GM20431 (cell line): ENCODE results near the gene KNDC1.
"Not testable (repeated sequence)": the region's sequence is repeated elsewhere in the genome, so short reads cannot be mapped to it uniquely, and the experiment has no call there.

Source experiments
- in situ Hi-C: fragments of 300-500 bp; cut with MseI, MboI; formaldehyde crosslinking; loops from one replicate; pipeline ENCODE4 v1.15.0; 2020; ENCODE audit warnings: low sequenced_read_pairs; ENCODE audit not compliant: unreplicated experiment

The KNDC1 gene

GRCh38 chr10:133140417-133141143 lies 19.4 kb upstream of the KNDC1 start:
- in situ Hi-C loops: no loop called here

GRCh38 chr10:133141144-133141957 lies 18.7 kb upstream of the KNDC1 start:
- in situ Hi-C loops: no loop called here

GRCh38 chr10:133141958-133142340 lies 18.1 kb upstream of the KNDC1 start:
- in situ Hi-C loops: no loop called here

- in situ Hi-C loops: no loop called here
Observed at GRCh38 chr10:133142523-133143199, 17.4 kb upstream of the KNDC1 start.

- in situ Hi-C loops: no loop called here
Observed at GRCh38 chr10:133143200-133143533, 16.9 kb upstream of the KNDC1 start.

- in situ Hi-C loops: no loop called here
Observed at GRCh38 chr10:133143546-133143945, 16.5 kb upstream of the KNDC1 start.

- in situ Hi-C loops: no loop called here
Observed at GRCh38 chr10:133144771-133145170, 15.2 kb upstream of the KNDC1 start.

- in situ Hi-C loops: no loop called here
Observed at GRCh38 chr10:133150226-133150625, 9.8 kb upstream of the KNDC1 start.

- in situ Hi-C loops: no loop called here
Observed at GRCh38 chr10:133150656-133151055, 9.4 kb upstream of the KNDC1 start.

GRCh38 chr10:133151071-133151470 lies 8.9 kb upstream of the KNDC1 start:
- in situ Hi-C loops: not testable (repeated sequence)

- in situ Hi-C loops: no loop called here
Observed at GRCh38 chr10:133151543-133151972, 8.5 kb upstream of the KNDC1 start.

- in situ Hi-C loops: no loop called here
Observed at GRCh38 chr10:133154411-133154810, 5.6 kb upstream of the KNDC1 start.

- in situ Hi-C loops: no loop called here
Observed at GRCh38 chr10:133154996-133155778, 4.8 kb upstream of the KNDC1 start.

- in situ Hi-C loops: no loop called here
Observed at GRCh38 chr10:133156674-133157579, 3.1 kb upstream of the KNDC1 start.

- in situ Hi-C loops: no loop called here
Observed at GRCh38 chr10:133157662-133158436, 2.2 kb upstream of the KNDC1 start.

- in situ Hi-C loops: no loop called here
Observed at GRCh38 chr10:133158437-133158755, 1.6 kb upstream of the KNDC1 start.

- in situ Hi-C loops: no loop called here
Observed at GRCh38 chr10:133158756-133159610, 1.0 kb upstream of the KNDC1 start.

- in situ Hi-C loops: no loop called here
Observed at GRCh38 chr10:133159611-133159949, 439 bp upstream of the KNDC1 start.
